ENCODE results near the gene DRAM2. TPM values are rescaled to one million over a fixed set of nuclear protein-coding genes. Genes with fewer than 3 reads are reported as not detected.

The DRAM2 gene
- total RNA-seq, 1 experiment from 2014 or later = 25.4 TPM

DNA sequence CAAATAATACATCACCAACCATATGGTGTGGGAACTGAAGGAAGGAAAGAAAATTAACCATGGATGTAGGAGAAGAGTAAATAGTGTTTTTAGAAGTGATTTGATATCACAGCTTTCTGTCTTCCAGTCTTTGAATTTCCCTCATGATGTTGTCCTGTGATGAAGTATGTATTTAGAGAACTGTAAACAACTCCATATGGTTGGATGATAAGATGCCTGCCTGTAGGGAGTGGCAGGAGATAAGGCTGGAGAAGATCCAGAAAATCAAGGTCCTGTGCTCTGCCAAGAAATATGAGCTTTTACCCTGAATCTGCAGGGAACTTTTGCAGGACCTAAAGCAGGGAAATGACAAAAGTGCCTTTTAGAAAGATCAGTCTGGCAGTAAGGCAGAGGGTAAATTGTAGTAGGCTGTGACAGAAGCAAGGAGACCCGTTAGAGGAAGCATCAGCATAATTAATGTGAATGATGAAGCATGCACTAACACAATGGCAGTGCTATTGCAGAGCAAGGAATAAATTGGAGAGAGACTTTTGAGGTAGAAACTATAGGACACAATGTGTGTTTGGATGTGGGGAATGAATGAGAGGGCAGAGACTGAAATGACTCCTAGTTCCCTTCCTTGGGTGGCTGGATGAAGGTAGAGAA is 22.1 kb upstream of the DRAM2 start:
- CTCF ChIA-PET = no interaction called here
- intact Hi-C loops (cut with micrococcal nuclease; ENCODE audit: unreplicated experiment) = no loop called here

DNA sequence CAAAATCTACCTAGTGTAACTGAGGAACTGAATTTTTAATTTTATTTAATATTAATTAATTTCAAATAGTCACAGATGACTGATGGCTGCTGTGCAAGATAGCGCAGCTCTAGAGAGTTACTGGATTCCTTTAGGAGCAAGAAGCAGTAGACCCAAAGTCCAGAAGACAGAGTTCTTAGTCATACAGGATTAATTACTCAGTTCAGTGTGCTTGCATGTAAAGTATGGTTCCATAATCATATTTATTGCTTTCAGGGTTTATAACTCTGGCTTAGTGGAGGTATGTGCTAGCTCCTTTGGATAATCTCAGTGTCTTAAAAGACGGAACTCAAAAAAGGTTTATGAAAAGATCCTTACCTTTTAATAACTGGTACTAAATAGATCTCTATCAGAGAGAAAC is 17.5 kb upstream of the DRAM2 start:
- BruUV-seq (replicated peaks) = no TSS peak
- DNase-seq = no peak
- intact Hi-C loops (cut with micrococcal nuclease; ENCODE audit: unreplicated experiment) = no loop called here
- H3K4me1 Mint-ChIP-seq (ENCODE audit: low read depth, unreplicated experiment) = no peaks in the 10 kb centered on the region
- H3K9me3 Mint-ChIP-seq (ENCODE audit: low read depth, unreplicated experiment) = no peaks in the 10 kb centered on the region
- peaks cover 15% of the 10 kb centered on the region for H3K36me3 Mint-ChIP-seq (ENCODE audit: insufficient read depth, unreplicated experiment)
- no peaks in the 10 kb centered on the region for H3K27me3 Mint-ChIP-seq (ENCODE audit: unreplicated experiment)
- CTCF ChIA-PET = no interaction called here
- TF ChIP-seq, protein P1, sequence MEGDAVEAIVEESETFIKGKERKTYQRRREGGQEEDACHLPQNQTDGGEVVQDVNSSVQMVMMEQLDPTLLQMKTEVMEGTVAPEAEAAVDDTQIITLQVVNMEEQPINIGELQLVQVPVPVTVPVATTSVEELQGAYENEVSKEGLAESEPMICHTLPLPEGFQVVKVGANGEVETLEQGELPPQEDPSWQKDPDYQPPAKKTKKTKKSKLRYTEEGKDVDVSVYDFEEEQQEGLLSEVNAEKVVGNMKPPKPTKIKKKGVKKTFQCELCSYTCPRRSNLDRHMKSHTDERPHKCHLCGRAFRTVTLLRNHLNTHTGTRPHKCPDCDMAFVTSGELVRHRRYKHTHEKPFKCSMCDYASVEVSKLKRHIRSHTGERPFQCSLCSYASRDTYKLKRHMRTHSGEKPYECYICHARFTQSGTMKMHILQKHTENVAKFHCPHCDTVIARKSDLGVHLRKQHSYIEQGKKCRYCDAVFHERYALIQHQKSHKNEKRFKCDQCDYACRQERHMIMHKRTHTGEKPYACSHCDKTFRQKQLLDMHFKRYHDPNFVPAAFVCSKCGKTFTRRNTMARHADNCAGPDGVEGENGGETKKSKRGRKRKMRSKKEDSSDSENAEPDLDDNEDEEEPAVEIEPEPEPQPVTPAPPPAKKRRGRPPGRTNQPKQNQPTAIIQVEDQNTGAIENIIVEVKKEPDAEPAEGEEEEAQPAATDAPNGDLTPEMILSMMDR (IDR thresholded peaks at IDR 0.05; ENCODE audit: unreplicated experiment) = no peak
- no peak overlapping the region for H3K27ac Mint-ChIP-seq (ENCODE audit: unreplicated experiment)
- no peak overlapping the region for H3K4me3 Mint-ChIP-seq (ENCODE audit: low read depth, unreplicated experiment)

More for the DNA sequence above, 22.1 kb upstream of the DRAM2 start:
- H3K27ac Mint-ChIP-seq (ENCODE audit: unreplicated experiment) = no peak overlapping the region
- TF ChIP-seq, protein P1 (IDR thresholded peaks at IDR 0.05; ENCODE audit: unreplicated experiment) = no peak
- no peak overlapping the region for H3K4me3 Mint-ChIP-seq (ENCODE audit: low read depth, unreplicated experiment)
- no peaks in the 10 kb centered on the region for H3K4me1 Mint-ChIP-seq (ENCODE audit: low read depth, unreplicated experiment)
- peaks cover 5% of the 10 kb centered on the region for H3K36me3 Mint-ChIP-seq (ENCODE audit: insufficient read depth, unreplicated experiment)
- H3K9me3 Mint-ChIP-seq (ENCODE audit: low read depth, unreplicated experiment) = no peaks in the 10 kb centered on the region
- DNase-seq = no peak
- BruUV-seq (replicated peaks) = no TSS peak
- no peaks in the 10 kb centered on the region for H3K27me3 Mint-ChIP-seq (ENCODE audit: unreplicated experiment)

DNA sequence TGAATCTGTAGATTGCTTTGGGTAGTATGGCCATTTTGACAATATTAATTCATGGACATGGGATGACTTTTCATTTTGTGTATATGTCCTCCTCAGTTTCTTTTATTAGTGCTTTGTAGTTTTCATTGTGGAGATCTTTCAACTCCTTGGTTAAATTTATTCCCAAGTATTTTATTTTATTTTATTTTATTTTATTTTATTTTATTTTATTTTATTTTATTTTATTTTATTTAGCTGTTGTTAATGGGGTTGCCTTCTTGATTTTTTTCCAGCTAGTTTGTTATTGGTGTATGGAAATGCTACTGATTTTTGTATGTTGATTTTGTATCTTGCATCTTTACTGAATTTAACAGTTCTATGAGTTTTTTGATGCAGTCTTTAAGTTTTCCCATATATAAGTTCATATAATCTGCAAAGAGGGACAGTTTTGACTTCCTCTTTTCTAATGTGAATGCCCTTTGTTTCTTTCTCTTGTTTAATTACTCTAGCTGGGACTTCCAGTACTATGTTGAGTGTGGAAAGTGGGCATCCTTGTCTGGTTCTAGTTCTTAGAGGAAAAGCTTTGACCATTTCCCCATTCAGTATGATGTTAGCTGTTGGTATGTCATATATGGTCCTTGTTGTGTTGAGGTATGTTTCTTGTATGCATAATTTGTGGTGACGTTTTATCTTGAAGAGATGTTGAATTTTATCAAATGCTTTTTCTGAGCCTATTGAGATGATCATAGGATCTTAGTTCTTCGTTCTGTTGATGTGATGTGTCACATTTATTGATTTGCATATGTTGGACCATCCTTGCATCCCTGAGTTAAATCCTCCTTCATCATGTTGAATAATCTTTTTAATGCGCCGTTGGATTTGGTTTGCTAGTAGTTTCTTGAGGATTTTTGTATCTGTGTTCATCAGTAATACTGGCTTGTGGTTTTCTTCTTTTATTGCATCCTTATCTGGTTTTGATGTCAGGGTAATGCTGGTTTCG is 14.4 kb upstream of the DRAM2 start:
- no TSS peak for BruUV-seq (replicated peaks)
- TF ChIP-seq, protein P1 (IDR thresholded peaks at IDR 0.05; ENCODE audit: unreplicated experiment) = no peak
- H3K36me3 Mint-ChIP-seq (ENCODE audit: insufficient read depth, unreplicated experiment) = peaks cover 24% of the 10 kb centered on the region
- no peak overlapping the region for H3K4me3 Mint-ChIP-seq (ENCODE audit: low read depth, unreplicated experiment)
- CTCF ChIA-PET = no interaction called here
- no peaks in the 10 kb centered on the region for H3K9me3 Mint-ChIP-seq (ENCODE audit: low read depth, unreplicated experiment)
- intact Hi-C loops (cut with micrococcal nuclease; ENCODE audit: unreplicated experiment) = no loop called here
- no peak overlapping the region for H3K27ac Mint-ChIP-seq (ENCODE audit: unreplicated experiment)
- H3K27me3 Mint-ChIP-seq (ENCODE audit: unreplicated experiment) = no peaks in the 10 kb centered on the region
- no peaks in the 10 kb centered on the region for H3K4me1 Mint-ChIP-seq (ENCODE audit: low read depth, unreplicated experiment)
- DNase-seq = no peak

DNA sequence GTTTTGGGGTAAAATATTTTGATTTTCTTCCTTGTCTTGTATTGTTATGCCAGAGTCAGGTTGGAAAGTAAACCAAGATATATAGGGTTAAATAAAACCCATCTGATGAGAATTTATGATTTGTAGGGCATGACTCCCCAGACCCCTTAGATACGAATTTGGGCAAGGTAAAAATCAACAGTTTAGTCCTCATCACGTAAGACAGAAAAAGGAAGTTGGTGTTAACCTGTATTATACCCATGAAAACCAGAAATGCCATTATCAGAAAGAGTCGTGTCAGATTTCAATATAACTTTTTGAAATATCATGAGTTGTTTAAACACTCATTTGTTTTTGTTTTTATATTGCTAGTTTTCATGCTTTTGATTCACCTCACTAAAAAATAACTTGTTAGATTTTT is 11.9 kb upstream of the DRAM2 start:
- H3K4me1 Mint-ChIP-seq (ENCODE audit: low read depth, unreplicated experiment) = no peaks in the 10 kb centered on the region
- H3K9me3 Mint-ChIP-seq (ENCODE audit: low read depth, unreplicated experiment) = no peaks in the 10 kb centered on the region
- CTCF ChIA-PET = no interaction called here
- DNase-seq = no peak
- no TSS peak for BruUV-seq (replicated peaks)
- H3K27ac Mint-ChIP-seq (ENCODE audit: unreplicated experiment) = no peak overlapping the region
- H3K4me3 Mint-ChIP-seq (ENCODE audit: low read depth, unreplicated experiment) = no peak overlapping the region
- TF ChIP-seq, protein P1 (IDR thresholded peaks at IDR 0.05; ENCODE audit: unreplicated experiment) = no peak
- H3K36me3 Mint-ChIP-seq (ENCODE audit: insufficient read depth, unreplicated experiment) = peaks cover 26% of the 10 kb centered on the region
- intact Hi-C loops (cut with micrococcal nuclease; ENCODE audit: unreplicated experiment) = no loop called here
- H3K27me3 Mint-ChIP-seq (ENCODE audit: unreplicated experiment) = no peaks in the 10 kb centered on the region

All from Calu3 (cell line).